Mesenchymal stem cell (in vitro differentiated cells and primary cell): ENCODE data around the gene PSMD11.
A peak's percentile ranks its signal among the peaks of the same experiment; 100 is the strongest.

Experiments
- DNase-seq: peaks from one replicate; pipeline ENCODE4 v3.0.0-alpha.2; 2013
- H2AFZ ChIP-seq: one replicate; pipeline ENCODE4 v1.6.1; 2013; ENCODE audit warnings: low read depth, mild to moderate bottlenecking, control low read depth, inconsistent platforms, low read length, moderate library complexity
- H2AK5ac ChIP-seq: 2 replicates; pipeline ENCODE4 v1.6.1; 2013; ENCODE audit warnings: low read length, moderate library complexity, mild to moderate bottlenecking, inconsistent platforms; ENCODE audit not compliant: severe bottlenecking
- H2BK120ac ChIP-seq: one replicate; pipeline ENCODE4 v1.6.1; 2013; ENCODE audit warnings: low read depth, mild to moderate bottlenecking, inconsistent platforms, low read length, moderate library complexity
- H2BK12ac ChIP-seq, 2 experiments: one replicate each; pipeline ENCODE4 v1.6.1; 2013; ENCODE audit warnings: inconsistent platforms in 2 of 2, low read length in 2 of 2, mild to moderate bottlenecking in 2 of 2, moderate library complexity in 2 of 2, control low read depth in 1 of 2
- H2BK15ac ChIP-seq: one replicate; pipeline ENCODE4 v1.6.1; 2013; ENCODE audit warnings: mild to moderate bottlenecking, low read depth, inconsistent platforms; ENCODE audit not compliant: poor library complexity, severe bottlenecking
- H2BK5ac ChIP-seq: 2 replicates; pipeline ENCODE4 v1.6.1; 2013; ENCODE audit warnings: low read depth, mild to moderate bottlenecking, low read length, control low read depth, inconsistent platforms; ENCODE audit not compliant: poor library complexity, severe bottlenecking
- H3K14ac ChIP-seq, 2 experiments: one replicate each; pipeline ENCODE4 v1.6.1; 2013; ENCODE audit warnings: inconsistent platforms in 2 of 2, low read length in 2 of 2, control low read depth in 1 of 2, mild to moderate bottlenecking in 1 of 2, moderate library complexity in 1 of 2
- H3K18ac ChIP-seq, 2 experiments: one replicate each; pipeline ENCODE4 v1.6.1; 2013; ENCODE audit warnings: inconsistent platforms in 2 of 2, low read length in 2 of 2, control low read depth in 1 of 2, low read depth in 1 of 2, mild to moderate bottlenecking in 1 of 2
- H3K23ac ChIP-seq, 2 experiments: one replicate each; pipeline ENCODE4 v1.6.1; 2013; ENCODE audit warnings: inconsistent platforms in 2 of 2, low read length in 2 of 2, mild to moderate bottlenecking in 2 of 2, moderate library complexity in 2 of 2, control low read depth in 1 of 2
- H3K27ac ChIP-seq: 2 replicates; pipeline ENCODE4 v1.5.1; 2013; ENCODE audit warnings: mild to moderate bottlenecking, moderate library complexity, low read length, control low read depth, inconsistent platforms; ENCODE audit not compliant: poor library complexity, severe bottlenecking
- H3K27me3 ChIP-seq, 2 experiments: 2 replicates each; pipeline versions ENCODE4 v1.6.1 to v1.7.0; 2013; ENCODE audit warnings: low read length in 2 of 2, mild to moderate bottlenecking in 2 of 2, moderate library complexity in 2 of 2, control low read depth in 1 of 2, inconsistent platforms in 1 of 2; ENCODE audit not compliant: control insufficient read depth in 1 of 2, insufficient read depth in 1 of 2
- H3K36me3 ChIP-seq, 2 experiments: 2 replicates each; pipeline versions ENCODE4 v1.6.1 to v1.7.0; 2013; ENCODE audit warnings: low read length in 2 of 2, control low read depth in 1 of 2, inconsistent platforms in 1 of 2, low read depth in 1 of 2, mild to moderate bottlenecking in 1 of 2; ENCODE audit not compliant: insufficient read depth in 2 of 2, control insufficient read depth in 1 of 2
- H3K4ac ChIP-seq, 2 experiments: one replicate each; pipeline ENCODE4 v1.6.1; 2013; ENCODE audit warnings: inconsistent platforms in 2 of 2, low read length in 2 of 2, mild to moderate bottlenecking in 2 of 2, moderate library complexity in 2 of 2, control low read depth in 1 of 2, low read depth in 1 of 2
- H3K4me1 ChIP-seq: 2 replicates; pipeline ENCODE4 v1.6.1; 2013; ENCODE audit warnings: low read depth, low read length, control low read depth; ENCODE audit not compliant: control insufficient read depth, insufficient read depth
- H3K4me2 ChIP-seq: 2 replicates; pipeline ENCODE4 v1.6.1; 2013; ENCODE audit warnings: low read length, mild to moderate bottlenecking, inconsistent platforms; ENCODE audit not compliant: poor library complexity, severe bottlenecking
- H3K4me3 ChIP-seq, 2 experiments: 2 replicates each; pipeline versions ENCODE4 v1.5.1 to v1.7.0; 2013; ENCODE audit warnings: low read length in 2 of 2, mild to moderate bottlenecking in 2 of 2, control low read depth in 1 of 2, low read depth in 1 of 2; ENCODE audit not compliant: insufficient read depth in 1 of 2
- H3K79me1 ChIP-seq: replicated peaks from 2 replicates; pipeline ENCODE4 v1.6.1; 2013; ENCODE audit warnings: mild to moderate bottlenecking, control low read depth, low read length, inconsistent platforms; ENCODE audit not compliant: poor library complexity, severe bottlenecking
- H3K9ac ChIP-seq: 2 replicates; pipeline ENCODE4 v1.7.0; 2013; ENCODE audit warnings: mild to moderate bottlenecking, low read length, moderate library complexity
- H3K9me3 ChIP-seq: 2 replicates; pipeline ENCODE4 v1.7.0; 2013; ENCODE audit warnings: mild to moderate bottlenecking, low read length; ENCODE audit not compliant: control insufficient read depth
- H4K8ac ChIP-seq: one replicate; pipeline ENCODE4 v1.6.1; 2013; ENCODE audit warnings: inconsistent platforms, mild to moderate bottlenecking, low read length, moderate library complexity
- H4K91ac ChIP-seq: one replicate; pipeline ENCODE4 v1.6.1; 2013; ENCODE audit warnings: mild to moderate bottlenecking, low read length, inconsistent platforms
- WGBS: methylation state at CpG from one replicate; pipeline ENCODE4 v1.1.7; 2013; ENCODE audit warnings: mixed read lengths; 5-methylcytosine and 5-hydroxymethylcytosine counted together

PSMD11 gene

GRCh38 chr17:32461498-32461852, 17.2 kb downstream of the PSMD11 start:
- Histone ChIP-seq H3K36me3 (peaks cover 41 to 82% of the 10 kb centered on the region in 2 experiments), H2BK15ac (no peak overlapping the region), H2BK5ac (no peak overlapping the region), H2BK120ac (no peak overlapping the region), H2AK5ac (no peak overlapping the region), H3K9ac (no peak overlapping the region), H3K4me1 (no peaks in the 10 kb centered on the region), H4K91ac (no peak overlapping the region), H3K4me3 (no peak overlapping the region), H3K79me1 (peaks cover 17% of the 10 kb centered on the region), H2BK12ac (no peak overlapping the region), H4K8ac (no peak overlapping the region), H3K9me3 (no peaks in the 10 kb centered on the region), H3K27ac (no peak overlapping the region), H3K4ac (no peak overlapping the region), H3K4me2 (no peak overlapping the region), H3K14ac (no peak overlapping the region), H3K27me3 (no peaks in the 10 kb centered on the region), H2AFZ (no peak overlapping the region), H3K18ac (no peak overlapping the region), H3K23ac (no peak overlapping the region)
- no peak for DNase-seq
- WGBS: 89% methylated on average over 4 of the region's 4 CpGs

- Histone ChIP-seq H2AK5ac (no peak overlapping the region), H3K4me2 (no peak overlapping the region), H3K23ac (no peak overlapping the region), H3K27ac (no peak overlapping the region), H2BK15ac (no peak overlapping the region), H2BK120ac (no peak overlapping the region), H3K4me1 (no peaks in the 10 kb centered on the region), H3K36me3 (peaks cover 39 to 85% of the 10 kb centered on the region in 2 experiments), H3K4ac (no peak overlapping the region), H2BK5ac (no peak overlapping the region), H3K27me3 (no peaks in the 10 kb centered on the region), H3K9ac (no peak overlapping the region), H2AFZ (no peak overlapping the region), H4K8ac (no peak overlapping the region), H3K9me3 (no peaks in the 10 kb centered on the region), H3K14ac (no peak overlapping the region), H3K4me3 (no peak overlapping the region), H2BK12ac (no peak overlapping the region), H3K18ac (no peak overlapping the region), H4K91ac (no peak overlapping the region), H3K79me1 (peaks cover 17% of the 10 kb centered on the region)
- WGBS: no CpG with 5 or more reads among the region's 1 CpG
- DNase-seq: peak; percentile 75
Measured at GRCh38 chr17:32461853-32462617, 17.7 kb downstream of the PSMD11 start.

GRCh38 chr17:32463304-32463703, 19.0 kb downstream of the PSMD11 start:
- H4K8ac ChIP-seq: no peak overlapping the region
- no peaks in the 10 kb centered on the region for H3K27me3 ChIP-seq
- peaks cover 16% of the 10 kb centered on the region for H3K79me1 ChIP-seq
- H3K18ac ChIP-seq: no peak overlapping the region
- H2AFZ ChIP-seq: no peak overlapping the region
- no peak overlapping the region for H3K4me2 ChIP-seq
- H4K91ac ChIP-seq: no peak overlapping the region
- DNase-seq: no peak
- no peak overlapping the region for H2BK15ac ChIP-seq
- no peak overlapping the region for H3K14ac ChIP-seq
- H3K4me3 ChIP-seq: no peak overlapping the region
- H2BK12ac ChIP-seq: no peak overlapping the region
- no peak overlapping the region for H3K4ac ChIP-seq
- H3K23ac ChIP-seq: no peak overlapping the region
- H3K9me3 ChIP-seq: no peaks in the 10 kb centered on the region
- H3K9ac ChIP-seq: no peak overlapping the region
- H3K27ac ChIP-seq: no peak overlapping the region
- WGBS: no CpG with 5 or more reads among the region's 3 CpGs
- H2BK120ac ChIP-seq: no peak overlapping the region
- H3K4me1 ChIP-seq: no peaks in the 10 kb centered on the region
- no peak overlapping the region for H2BK5ac ChIP-seq
- H2AK5ac ChIP-seq: no peak overlapping the region
- peaks cover 41 to 86% of the 10 kb centered on the region in 2 experiments for H3K36me3 ChIP-seq

GRCh38 chr17:32464374-32464773, 20.1 kb downstream of the PSMD11 start:
- H3K18ac ChIP-seq: no peak overlapping the region
- H3K4me3 ChIP-seq: no peak overlapping the region
- no peak overlapping the region for H2BK5ac ChIP-seq
- no peak overlapping the region for H2BK120ac ChIP-seq
- H3K27ac ChIP-seq: no peak overlapping the region
- no CpG with 5 or more reads among the region's 1 CpG for WGBS
- DNase-seq: no peak
- H3K9ac ChIP-seq: no peak overlapping the region
- H4K91ac ChIP-seq: no peak overlapping the region
- H3K4me1 ChIP-seq: no peaks in the 10 kb centered on the region
- no peak overlapping the region for H3K4me2 ChIP-seq
- H3K79me1 ChIP-seq: peaks cover 21% of the 10 kb centered on the region
- H3K27me3 ChIP-seq: no peaks in the 10 kb centered on the region
- no peak overlapping the region for H2BK12ac ChIP-seq
- H2BK15ac ChIP-seq: no peak overlapping the region
- no peaks in the 10 kb centered on the region for H3K9me3 ChIP-seq
- H2AK5ac ChIP-seq: no peak overlapping the region
- no peak overlapping the region for H3K23ac ChIP-seq
- H3K14ac ChIP-seq: no peak overlapping the region
- H4K8ac ChIP-seq: no peak overlapping the region
- H2AFZ ChIP-seq: no peak overlapping the region
- H3K36me3 ChIP-seq: peaks cover 41 to 86% of the 10 kb centered on the region in 2 experiments
- no peak overlapping the region for H3K4ac ChIP-seq
